ENCODE measurements around the gene NACC1.

The NACC1 gene

GRCh38 chr19:13089139-13089856, 28.8 kb upstream of the NACC1 start:
- no peak for DNase-seq

- DNase-seq, result no peak
These were observed 28.1 kb upstream of the NACC1 start for GRCh38 chr19:13089857-13090507.

GRCh38 chr19:13090511-13091231, 27.4 kb upstream of the NACC1 start:
- DNase-seq, result no peak

- DNase-seq, result no peak
These were observed 26.5 kb upstream of the NACC1 start for GRCh38 chr19:13091400-13092157.

- DNase-seq, result no peak
These were observed 25.9 kb upstream of the NACC1 start for GRCh38 chr19:13092158-13092543.

- DNase-seq, result no peak
These were observed 25.3 kb upstream of the NACC1 start for GRCh38 chr19:13092606-13093235.

GRCh38 chr19:13093407-13094105, 24.5 kb upstream of the NACC1 start:
- peak; percentile 71 to 96 for DNase-seq

GRCh38 chr19:13094106-13094504, 24.0 kb upstream of the NACC1 start:
- no peak for DNase-seq

GRCh38 chr19:13094771-13095392, 23.2 kb upstream of the NACC1 start:
- peak in 1 of 2 donors; percentile 40 for DNase-seq

GRCh38 chr19:13095393-13095784, 22.7 kb upstream of the NACC1 start:
- no peak for DNase-seq

GRCh38 chr19:13095934-13096927, 21.8 kb upstream of the NACC1 start:
- DNase-seq, result peak in 1 of 2 donors; percentile 27

GRCh38 chr19:13097033-13097462, 21.0 kb upstream of the NACC1 start:
- DNase-seq, result peak; percentile 37 to 59

GRCh38 chr19:13097463-13098258, 20.4 kb upstream of the NACC1 start:
- no peak for DNase-seq

GRCh38 chr19:13098277-13099072, 19.6 kb upstream of the NACC1 start:
- peak; percentile 70 to 72 for DNase-seq

GRCh38 chr19:13099073-13099999, 18.7 kb upstream of the NACC1 start:
- DNase-seq, result peak; percentile 75

- DNase-seq, result peak in 1 of 2 donors; percentile 30
These were observed 18.0 kb upstream of the NACC1 start for GRCh38 chr19:13100031-13100588.

All from inflammatory macrophage treated with lipopolysaccharide for 1 hour (primary cell).